GM11168 (cell line): Measurements from ENCODE around the gene MGAT5B.

Experiments used
- in situ Hi-C: fragments of 300-500 bp; cut with MboI; formaldehyde crosslinking; loops from one replicate; pipeline ENCODE4 v1.12.0; 2022; ENCODE audit warnings: low sequenced_read_pairs; ENCODE audit not compliant: unreplicated experiment

Gene MGAT5B

GRCh38 chr17:76993651-76994050, 125.4 kb downstream of the MGAT5B start:
- in situ Hi-C loops, result no loop called here

DNA sequence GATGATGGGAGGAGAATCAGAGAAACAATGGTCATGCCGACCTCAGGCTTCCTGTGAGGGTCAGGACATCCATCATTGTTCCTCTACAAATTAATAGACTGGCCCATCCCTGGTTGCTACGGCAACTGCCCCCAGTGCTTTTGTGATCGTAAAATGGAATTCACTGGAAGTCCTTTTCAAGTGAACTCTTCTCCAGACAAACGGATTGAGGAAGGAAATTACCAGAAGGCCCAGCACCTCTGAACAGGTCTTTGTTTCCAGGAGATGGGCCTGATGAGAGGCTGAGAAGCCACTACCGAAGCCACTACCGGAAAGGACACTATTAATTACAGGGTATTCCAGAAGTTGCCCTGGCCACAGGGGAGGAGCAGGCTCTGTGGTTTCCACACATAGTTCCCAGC, 126.0 kb downstream of the MGAT5B start:
- in situ Hi-C loops, result no loop called here

DNA sequence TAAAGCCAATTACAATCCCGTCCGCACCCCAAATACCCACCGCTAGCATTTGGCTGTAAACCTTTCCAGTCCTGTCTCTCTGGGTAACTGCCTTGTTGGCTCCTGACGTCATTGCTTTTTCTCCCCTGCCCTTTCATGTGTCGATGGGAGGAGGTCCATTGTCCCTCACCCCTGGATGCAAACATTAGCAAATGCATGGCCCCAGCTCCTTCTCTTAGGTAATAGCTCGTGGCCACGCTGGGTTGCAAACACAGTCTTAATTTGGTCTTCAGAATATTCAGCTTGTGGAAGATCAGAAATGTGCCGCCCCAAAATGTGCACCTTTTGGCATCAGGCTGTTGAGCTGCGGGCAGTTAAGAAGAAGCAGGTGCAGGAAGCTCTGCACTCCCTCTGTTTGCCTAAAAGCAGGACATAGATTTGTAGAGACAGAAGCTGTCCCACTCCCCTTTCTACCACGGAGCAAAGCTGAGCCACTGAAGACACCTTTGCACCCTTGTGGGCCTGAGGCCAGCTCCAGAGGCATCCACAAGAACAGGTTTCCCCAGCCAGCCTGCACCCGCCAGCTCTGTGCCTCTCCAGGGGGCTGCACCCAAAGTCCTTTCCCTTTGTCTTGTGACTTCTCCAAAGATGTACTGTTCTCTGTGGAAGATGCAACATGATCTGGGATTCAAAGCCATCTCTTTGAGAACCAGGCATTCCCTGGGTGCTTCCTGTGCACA, 127.3 kb downstream of the MGAT5B start:
- in situ Hi-C loops, result no loop called here

DNA sequence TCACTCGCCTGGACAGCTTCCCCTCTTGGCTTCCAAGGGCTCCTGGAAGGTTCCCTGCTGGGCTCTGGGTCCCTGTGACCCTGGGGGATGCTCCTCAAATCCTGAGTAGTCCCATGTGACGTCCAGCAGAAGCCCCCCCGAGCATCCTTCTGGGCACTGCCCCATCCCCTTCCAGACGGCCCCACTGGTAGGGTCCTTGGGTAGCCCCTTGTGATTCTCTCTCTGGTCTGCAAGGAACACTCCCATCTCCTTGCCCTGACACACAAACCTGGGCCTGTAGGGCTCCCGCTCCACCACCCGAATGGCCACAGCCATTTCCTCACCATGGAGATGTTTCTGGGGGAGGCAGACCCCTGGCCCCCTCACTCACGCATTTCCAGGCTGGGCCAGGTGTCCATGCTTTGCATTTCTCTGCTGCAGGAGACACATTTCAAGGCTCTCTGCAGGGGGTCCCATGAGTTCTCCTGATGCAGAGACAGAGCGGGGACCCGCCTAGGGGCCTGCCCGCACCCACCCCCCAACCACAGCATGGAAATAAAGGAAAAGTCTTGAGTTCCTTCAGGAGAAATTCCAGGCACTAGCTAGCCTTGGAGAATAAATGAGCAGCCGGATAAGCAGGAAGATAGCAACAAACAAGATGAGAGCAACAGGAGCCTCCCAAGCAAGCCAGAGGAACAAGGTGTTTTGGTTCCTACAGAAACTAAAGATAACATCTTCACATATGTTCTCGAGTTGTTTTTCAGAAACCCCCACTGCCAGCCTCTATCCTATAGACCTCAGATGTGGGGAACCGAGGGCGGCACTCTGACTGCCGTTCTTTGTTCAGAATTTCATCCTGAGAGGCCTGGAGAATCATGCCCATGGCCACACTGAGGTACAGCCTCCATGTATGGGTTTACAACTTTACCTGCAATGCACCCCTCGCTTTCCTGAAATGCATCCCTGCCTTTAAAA, 128.8 kb downstream of the MGAT5B start:
- in situ Hi-C loops, result no loop called here

- in situ Hi-C loops, result no loop called here
Measured at GRCh38 chr17:76997981-76998531, 129.9 kb downstream of the MGAT5B start.

DNA sequence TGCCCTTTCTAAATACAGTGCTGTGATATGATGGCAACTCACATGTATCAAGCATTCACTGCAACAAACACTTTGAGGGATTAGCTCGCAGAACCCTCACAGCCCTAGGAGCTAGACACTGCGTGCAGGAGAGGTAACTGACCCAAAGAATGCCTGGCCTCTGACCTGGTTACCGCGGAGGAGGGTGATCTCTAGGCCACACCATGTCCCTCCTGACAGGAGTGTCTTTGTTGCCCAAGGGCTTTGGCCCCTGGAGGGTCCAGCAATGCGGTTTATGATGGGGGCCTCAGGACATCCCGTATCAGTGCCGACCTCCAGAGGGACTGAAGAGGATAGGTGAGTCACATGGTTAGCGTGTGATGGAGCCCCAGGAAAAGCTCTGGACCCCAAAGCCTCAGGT, 130.6 kb downstream of the MGAT5B start:
- in situ Hi-C loops, result no loop called here
